K562 (cell line): ENCODE data around the gene HSPA1L. TPM values are rescaled to one million over a fixed set of nuclear protein-coding genes. Genes with fewer than 3 reads are reported as not detected.

Experiments used
- CBFA2T2 ChIP-seq: fragments of 450-650 bp; conservative IDR thresholded peaks from 2 replicates; pipeline ENCODE4 v1.6.1; 2017; ENCODE audit warnings: mild to moderate bottlenecking
- CXXC5 ChIP-seq: fragments of 250-450 bp; sonication (Bioruptor Pico); IDR thresholded peaks from 2 replicates; pipeline ENCODE4 v1.8.0; 2022; ENCODE audit warnings: inconsistent platforms, mild to moderate bottlenecking, moderate library complexity
- DPF2 ChIP-seq: fragments of 450-650 bp; IDR thresholded peaks from 2 replicates; pipeline ENCODE4 v1.6.1; 2016
- EHMT2 ChIP-seq: fragments of 450-650 bp; IDR thresholded peaks from 2 replicates; pipeline ENCODE4 v1.6.1; 2018; ENCODE audit warnings: antibody characterized with exemption
- ERF ChIP-seq: fragments of 450-650 bp; formaldehyde crosslinking; IDR thresholded peaks from 2 replicates; pipeline ENCODE4 v1.4.0; 2020; ENCODE audit warnings: mild to moderate bottlenecking, mixed read lengths
- GTF2F1 ChIP-seq: IDR thresholded peaks from 2 replicates; pipeline ENCODE4 v1.6.1; 2011; ENCODE audit warnings: low read depth, low read length, improper control_type of control experiment
- KLF10 ChIP-seq: fragments of 250-450 bp; sonication (Bioruptor Pico); IDR thresholded peaks from 2 replicates; pipeline ENCODE4 v1.6.1; 2021; ENCODE audit warnings: matching md5 sums
- PTTG1 ChIP-seq: fragments of 450-650 bp; IDR thresholded peaks from 2 replicates; pipeline ENCODE4 v1.6.1; 2016; ENCODE audit warnings: low read depth, mild to moderate bottlenecking, missing genetic modification characterization, missing compliant biosample characterization
- RNF2 ChIP-seq: sonication (generic); IDR thresholded peaks from 2 replicates; pipeline ENCODE4 v1.6.1; 2016
- SIRT6 ChIP-seq: IDR thresholded peaks from one replicate; pipeline ENCODE4 v1.6.1; 2012; ENCODE audit warnings: low read depth, mild to moderate bottlenecking, control low read depth, inconsistent platforms, low read length, moderate library complexity
- SLC30A9 ChIP-seq: fragments of 250-450 bp; sonication (Bioruptor Pico); IDR thresholded peaks from 2 replicates; pipeline ENCODE4 v1.8.0; 2022; ENCODE audit warnings: mild to moderate bottlenecking, moderate library complexity
- SRSF7 ChIP-seq: fragments of 200-400 bp; formaldehyde crosslinking; optimal IDR thresholded peaks from 2 replicates; pipeline ENCODE3; 2017; ENCODE audit warnings: mild to moderate bottlenecking, low read depth, low read length
- ZFP1 ChIP-seq: fragments of 450-650 bp; formaldehyde crosslinking; IDR thresholded peaks from 2 replicates; pipeline ENCODE4 v1.4.0; 2020; ENCODE audit warnings: mild to moderate bottlenecking, mixed read lengths
- ZNF143 ChIP-seq: sonication (generic); formaldehyde crosslinking; IDR thresholded peaks from 2 replicates; pipeline ENCODE4 v1.9.0; 2022; ENCODE audit warnings: mild to moderate bottlenecking, missing genetic modification reagents
- ZNF253 ChIP-seq: fragments of 250-450 bp; sonication (Bioruptor Pico); conservative IDR thresholded peaks from 2 replicates; pipeline ENCODE4 v1.6.1; 2021; ENCODE audit warnings: mild to moderate bottlenecking
- polyA plus RNA-seq, 8 experiments: library from polyadenylated mRNA; depleted of rRNA in 4 of 8; stranded (reverse) in 5 of 8; unstranded in 3 of 8; fragments of >200 nt; fragmentation: Nextera tagmentation in 2 of 8; fragmentation: Illumina TruSeq in 1 of 8; extraction: Ambion mirVana in 2 of 8; extraction: Trizol in 1 of 8; gene quantifications; 2 replicates each; pipeline versions ENCODE4 v1.2.1 to v1.2.3, GENCODE V29; 2011 to 2014; ENCODE audit warnings: inconsistent platforms in 1 of 8, missing spikeins in 1 of 8
- total RNA-seq, 7 experiments: library from RNA; depleted of rRNA in 6 of 7; stranded (reverse); fragments of >200 nt in 6 of 7; fragmentation: Illumina TruSeq in 2 of 7; extraction: Trizol in 2 of 7; gene quantifications; 2 replicates each; pipeline versions ENCODE4 v1.2.1 to v1.2.3, GENCODE V29; 2011 to 2021; ENCODE audit warnings: low replicate concordance in 1 of 7
- TF ChIP-seq, protein P1 (sequence below): fragments of 450-650 bp; IDR thresholded peaks from 2 replicates; pipeline ENCODE4 v1.6.1; 2016; ENCODE audit warnings: borderline replicate concordance
- TF ChIP-seq, protein P2 (sequence below): fragments of 450-650 bp; conservative IDR thresholded peaks from 2 replicates; pipeline ENCODE4 v1.6.1; 2016; ENCODE audit warnings: missing genetic modification characterization, low read depth, mild to moderate bottlenecking, control low read depth, missing compliant biosample characterization
- TF ChIP-seq, protein P3 (sequence below): fragments of 250-450 bp; sonication (Bioruptor Pico); IDR thresholded peaks from 2 replicates; pipeline ENCODE4 v1.5.0; 2021; ENCODE audit warnings: mild to moderate bottlenecking, moderate library complexity
- TF ChIP-seq, protein P4 (sequence below): sonication (generic); formaldehyde crosslinking; IDR thresholded peaks from 2 replicates; pipeline ENCODE4 v1.8.0; 2022; ENCODE audit warnings: mild to moderate bottlenecking, missing genetic modification reagents
- TF ChIP-seq, protein P5 (sequence below): fragments of 250-450 bp; sonication (Bioruptor Pico); IDR thresholded peaks from 2 replicates; pipeline ENCODE4 v1.5.0; 2021
- TF ChIP-seq, protein P6 (sequence below): fragments of 250-450 bp; sonication (Bioruptor Pico); IDR thresholded peaks from 2 replicates; pipeline ENCODE4 v1.6.1; 2021; ENCODE audit warnings: mild to moderate bottlenecking

HSPA1L gene
- total and polyA plus RNA-seq, 9 of the 15 experiments (the other 6 are each of a cell fraction or from before 2014, with no cell fraction given), result 0.14 to 2.1 (median 1.3) TPM

DNA sequence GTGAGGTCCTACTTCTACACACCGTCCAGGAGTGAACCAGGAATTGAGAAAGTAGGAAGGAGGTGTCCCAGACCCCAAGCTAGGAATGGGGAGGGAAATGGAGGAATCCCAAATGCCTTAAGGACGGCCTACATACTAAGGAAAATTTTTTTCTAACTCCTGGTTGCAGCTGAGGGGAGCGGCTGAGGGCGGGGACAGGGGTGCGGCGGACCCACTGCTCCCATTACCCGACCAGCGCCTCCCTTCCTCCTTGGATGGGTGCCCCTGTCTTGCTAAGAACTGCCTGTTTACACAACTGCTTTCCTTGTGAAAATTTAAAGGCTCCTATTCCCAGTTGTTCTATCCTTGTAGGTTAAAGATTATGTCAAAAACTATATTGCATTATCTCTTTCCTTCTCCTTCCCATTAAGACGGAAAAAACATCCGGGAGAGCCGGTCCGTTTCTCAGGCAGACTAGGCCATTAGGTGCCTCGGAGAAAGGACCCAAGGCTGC is 11.8 kb upstream of the HSPA1L start (continued):
- TF ChIP-seq GTF2F1 (no peak; the same call in 1 of the 2 replicates), DPF2 (no peak), ZNF253 (CRISPR knock-in tag) (no peak), EHMT2 (no peak), SLC30A9 (no peak), ZFP1 (CRISPR knock-in tag) (peak; percentile 79; the same call in 1 of the 2 replicates), ZNF143 (CRISPR knock-in tag) (no peak), ERF (CRISPR knock-in tag) (peak; percentile 82), CXXC5 (CRISPR knock-in tag) (peak; percentile 90), SRSF7 (no peak), PTTG1 (tag) (no peak), SIRT6 (no peak), KLF10 (CRISPR knock-in tag) (no peak), CBFA2T2 (no peak), RNF2 (no peak)
- TF ChIP-seq, protein P1, sequence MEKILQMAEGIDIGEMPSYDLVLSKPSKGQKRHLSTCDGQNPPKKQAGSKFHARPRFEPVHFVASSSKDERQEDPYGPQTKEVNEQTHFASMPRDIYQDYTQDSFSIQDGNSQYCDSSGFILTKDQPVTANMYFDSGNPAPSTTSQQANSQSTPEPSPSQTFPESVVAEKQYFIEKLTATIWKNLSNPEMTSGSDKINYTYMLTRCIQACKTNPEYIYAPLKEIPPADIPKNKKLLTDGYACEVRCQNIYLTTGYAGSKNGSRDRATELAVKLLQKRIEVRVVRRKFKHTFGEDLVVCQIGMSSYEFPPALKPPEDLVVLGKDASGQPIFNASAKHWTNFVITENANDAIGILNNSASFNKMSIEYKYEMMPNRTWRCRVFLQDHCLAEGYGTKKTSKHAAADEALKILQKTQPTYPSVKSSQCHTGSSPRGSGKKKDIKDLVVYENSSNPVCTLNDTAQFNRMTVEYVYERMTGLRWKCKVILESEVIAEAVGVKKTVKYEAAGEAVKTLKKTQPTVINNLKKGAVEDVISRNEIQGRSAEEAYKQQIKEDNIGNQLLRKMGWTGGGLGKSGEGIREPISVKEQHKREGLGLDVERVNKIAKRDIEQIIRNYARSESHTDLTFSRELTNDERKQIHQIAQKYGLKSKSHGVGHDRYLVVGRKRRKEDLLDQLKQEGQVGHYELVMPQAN, result no peak; the same call in 1 of the 2 replicates
- TF ChIP-seq, protein P2, sequence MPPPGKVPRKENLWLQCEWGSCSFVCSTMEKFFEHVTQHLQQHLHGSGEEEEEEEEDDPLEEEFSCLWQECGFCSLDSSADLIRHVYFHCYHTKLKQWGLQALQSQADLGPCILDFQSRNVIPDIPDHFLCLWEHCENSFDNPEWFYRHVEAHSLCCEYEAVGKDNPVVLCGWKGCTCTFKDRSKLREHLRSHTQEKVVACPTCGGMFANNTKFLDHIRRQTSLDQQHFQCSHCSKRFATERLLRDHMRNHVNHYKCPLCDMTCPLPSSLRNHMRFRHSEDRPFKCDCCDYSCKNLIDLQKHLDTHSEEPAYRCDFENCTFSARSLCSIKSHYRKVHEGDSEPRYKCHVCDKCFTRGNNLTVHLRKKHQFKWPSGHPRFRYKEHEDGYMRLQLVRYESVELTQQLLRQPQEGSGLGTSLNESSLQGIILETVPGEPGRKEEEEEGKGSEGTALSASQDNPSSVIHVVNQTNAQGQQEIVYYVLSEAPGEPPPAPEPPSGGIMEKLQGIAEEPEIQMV (tag), result peak; percentile 62; the same call in 1 of the 2 replicates
- TF ChIP-seq, protein P3, sequence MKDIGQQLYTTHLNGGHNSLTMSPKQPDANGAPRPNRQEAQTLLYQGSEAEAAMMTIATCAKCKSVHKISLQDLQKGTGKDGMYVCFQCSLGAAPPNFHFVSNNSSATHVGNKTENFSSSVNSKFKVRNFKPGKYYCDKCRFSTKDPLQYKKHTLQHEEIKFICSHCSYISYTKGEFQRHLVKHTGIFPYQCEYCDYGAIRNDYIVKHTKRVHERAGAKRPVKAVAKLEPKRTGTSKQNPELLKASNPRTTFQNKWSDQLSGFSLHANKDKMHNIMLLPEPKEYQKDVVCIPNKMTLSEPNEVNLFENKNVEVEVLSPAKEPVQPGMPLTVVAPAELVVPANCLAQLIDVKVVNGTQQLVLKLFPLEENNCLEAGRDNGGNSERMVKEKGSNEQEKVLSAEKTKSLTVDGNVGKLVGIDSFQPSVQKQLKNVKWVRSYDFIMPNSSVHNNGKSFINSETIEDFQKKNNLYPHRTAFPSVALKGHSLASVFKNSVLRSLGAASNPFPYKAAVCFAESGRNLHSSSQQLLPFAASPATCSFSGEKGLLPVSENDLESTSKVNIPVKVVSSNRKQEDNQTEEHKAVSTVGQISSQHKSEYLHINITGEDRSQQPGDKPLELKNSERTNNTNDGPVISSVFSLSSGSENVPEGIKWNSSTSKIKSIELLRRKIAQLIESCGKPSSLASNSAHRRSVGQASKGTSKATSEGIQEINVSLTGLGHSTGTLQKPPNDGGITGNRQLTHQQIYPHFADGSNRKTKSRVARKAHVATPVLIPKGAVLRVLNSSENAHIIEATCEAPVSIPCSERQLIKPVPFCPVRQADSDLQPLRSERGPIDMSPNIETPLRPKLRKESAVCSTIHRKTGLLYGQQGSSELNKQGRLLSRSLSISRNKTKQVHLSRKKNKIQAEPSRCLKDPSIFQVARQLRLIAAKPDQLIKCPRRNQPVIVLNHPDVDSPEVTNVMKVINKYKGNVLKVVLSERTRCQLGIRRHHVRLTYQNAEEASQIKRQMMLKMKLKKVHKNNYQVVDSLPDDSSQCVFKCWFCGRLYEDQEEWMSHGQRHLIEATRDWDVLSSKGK (CRISPR knock-in tag), result no peak
- TF ChIP-seq, protein P4, sequence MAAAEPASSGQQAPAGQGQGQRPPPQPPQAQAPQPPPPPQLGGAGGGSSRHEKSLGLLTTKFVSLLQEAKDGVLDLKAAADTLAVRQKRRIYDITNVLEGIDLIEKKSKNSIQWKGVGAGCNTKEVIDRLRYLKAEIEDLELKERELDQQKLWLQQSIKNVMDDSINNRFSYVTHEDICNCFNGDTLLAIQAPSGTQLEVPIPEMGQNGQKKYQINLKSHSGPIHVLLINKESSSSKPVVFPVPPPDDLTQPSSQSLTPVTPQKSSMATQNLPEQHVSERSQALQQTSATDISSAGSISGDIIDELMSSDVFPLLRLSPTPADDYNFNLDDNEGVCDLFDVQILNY (CRISPR knock-in tag), result no peak
- TF ChIP-seq, protein P5, sequence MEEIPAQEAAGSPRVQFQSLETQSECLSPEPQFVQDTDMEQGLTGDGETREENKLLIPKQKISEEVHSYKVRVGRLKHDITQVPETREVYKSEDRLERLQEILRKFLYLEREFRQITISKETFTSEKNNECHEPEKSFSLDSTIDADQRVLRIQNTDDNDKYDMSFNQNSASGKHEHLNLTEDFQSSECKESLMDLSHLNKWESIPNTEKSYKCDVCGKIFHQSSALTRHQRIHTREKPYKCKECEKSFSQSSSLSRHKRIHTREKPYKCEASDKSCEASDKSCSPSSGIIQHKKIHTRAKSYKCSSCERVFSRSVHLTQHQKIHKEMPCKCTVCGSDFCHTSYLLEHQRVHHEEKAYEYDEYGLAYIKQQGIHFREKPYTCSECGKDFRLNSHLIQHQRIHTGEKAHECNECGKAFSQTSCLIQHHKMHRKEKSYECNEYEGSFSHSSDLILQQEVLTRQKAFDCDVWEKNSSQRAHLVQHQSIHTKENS (CRISPR knock-in tag), result no peak
- TF ChIP-seq, protein P6, sequence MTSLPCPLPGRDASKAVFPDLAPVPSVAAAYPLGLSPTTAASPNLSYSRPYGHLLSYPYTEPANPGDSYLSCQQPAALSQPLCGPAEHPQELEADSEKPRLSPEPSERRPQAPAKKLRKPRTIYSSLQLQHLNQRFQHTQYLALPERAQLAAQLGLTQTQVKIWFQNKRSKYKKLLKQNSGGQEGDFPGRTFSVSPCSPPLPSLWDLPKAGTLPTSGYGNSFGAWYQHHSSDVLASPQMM (CRISPR knock-in tag), result no peak
